K562 (cell line): ENCODE results near the gene EFS. TPM values are rescaled to one million over a fixed set of nuclear protein-coding genes. Genes with fewer than 3 reads are reported as not detected.

Experiments
- ATF2 ChIP-seq: sonication (generic); formaldehyde crosslinking; IDR thresholded peaks from 2 replicates; pipeline ENCODE4 v1.8.1; 2022; ENCODE audit warnings: missing genetic modification reagents
- BACH1 ChIP-seq: fragments of 200-800 bp; sonication (Bioruptor generic); IDR thresholded peaks from 2 replicates; pipeline ENCODE4 v1.6.1; 2016; ENCODE audit warnings: missing genetic modification characterization, missing compliant biosample characterization
- BRD4 ChIP-seq: fragments of 200-600 bp; sonication (generic); IDR thresholded peaks from 2 replicates; pipeline ENCODE4 v1.6.1; 2017; ENCODE audit warnings: inconsistent platforms
- CGGBP1 ChIP-seq: fragments of 250-450 bp; sonication (Bioruptor Pico); IDR thresholded peaks from 2 replicates; pipeline ENCODE4 v1.9.0; 2021; ENCODE audit warnings: mild to moderate bottlenecking
- CUX1 ChIP-seq: fragments of 200-800 bp; sonication (Bioruptor generic); IDR thresholded peaks from 2 replicates; pipeline ENCODE4 v1.6.1; 2016; ENCODE audit warnings: missing genetic modification characterization, missing compliant biosample characterization
- KDM2B ChIP-seq: fragments of 250-450 bp; sonication (Bioruptor Pico); IDR thresholded peaks from 2 replicates; pipeline ENCODE4 v1.8.0; 2021; ENCODE audit warnings: mild to moderate bottlenecking, moderate library complexity
- KLF13 ChIP-seq: fragments of 450-650 bp; IDR thresholded peaks from 2 replicates; pipeline ENCODE4 v1.6.1; 2016; ENCODE audit warnings: missing genetic modification characterization, low read depth, mild to moderate bottlenecking, missing compliant biosample characterization, moderate library complexity, borderline replicate concordance
- KLF6 ChIP-seq: fragments of 250-450 bp; sonication (Bioruptor Pico); IDR thresholded peaks from 2 replicates; pipeline ENCODE4 v1.4.0; 2020; ENCODE audit warnings: mild to moderate bottlenecking, moderate library complexity, borderline replicate concordance
- MCM3 ChIP-seq: fragments of 450-650 bp; IDR thresholded peaks from 2 replicates; pipeline ENCODE4 v1.6.1; 2016
- PKNOX1 ChIP-seq: fragments of 450-650 bp; IDR thresholded peaks from 2 replicates; pipeline ENCODE4 v1.6.1; 2016
- POLR2A ChIP-seq: fragments of 450-650 bp; conservative IDR thresholded peaks from 2 replicates; pipeline ENCODE4 v1.6.1; 2016
- RFX7 ChIP-seq: fragments of 250-450 bp; sonication (Bioruptor Pico); IDR thresholded peaks from 2 replicates; pipeline ENCODE4 v1.5.1; 2021; ENCODE audit warnings: mild to moderate bottlenecking
- SMAD3 ChIP-seq: fragments of 450-650 bp; formaldehyde crosslinking; conservative IDR thresholded peaks from 2 replicates; pipeline ENCODE4 v1.4.0; 2020; ENCODE audit warnings: mild to moderate bottlenecking
- SNIP1 ChIP-seq: fragments of 450-650 bp; IDR thresholded peaks from 2 replicates; pipeline ENCODE4 v1.7.1; 2017; ENCODE audit warnings: low read depth, mild to moderate bottlenecking
- SRF ChIP-seq, 2 experiments: fragments of 250-450, 450-650 bp in 1 of 2; sonication (Bioruptor Pico) in 1 of 2; sonication (generic) in 1 of 2; formaldehyde crosslinking; IDR thresholded peaks; 2 replicates each; pipeline versions ENCODE4 v1.5.0 to v1.5.1; 2020 to 2022; ENCODE audit warnings: mild to moderate bottlenecking in 1 of 2, missing genetic modification reagents in 1 of 2
- TGIF2 ChIP-seq: sonication (generic); formaldehyde crosslinking; IDR thresholded peaks from 2 replicates; pipeline ENCODE4 v1.8.1; 2022; ENCODE audit warnings: mild to moderate bottlenecking, missing genetic modification reagents, moderate library complexity
- UBTF ChIP-seq, 2 experiments: IDR thresholded peaks; 2 replicates each; pipeline ENCODE4 v1.6.1; 2012; ENCODE audit warnings: improper control_type of control experiment in 2 of 2, low read depth in 2 of 2, low read length in 2 of 2, borderline replicate concordance in 1 of 2
- ZNF253 ChIP-seq: fragments of 250-450 bp; sonication (Bioruptor Pico); conservative IDR thresholded peaks from 2 replicates; pipeline ENCODE4 v1.6.1; 2021; ENCODE audit warnings: mild to moderate bottlenecking
- polyA plus RNA-seq, 8 experiments: library from polyadenylated mRNA; depleted of rRNA in 4 of 8; stranded (reverse) in 5 of 8; unstranded in 3 of 8; fragments of >200 nt; fragmentation: Nextera tagmentation in 2 of 8; fragmentation: Illumina TruSeq in 1 of 8; extraction: Ambion mirVana in 2 of 8; extraction: Trizol in 1 of 8; gene quantifications; 2 replicates each; pipeline versions ENCODE4 v1.2.1 to v1.2.3, GENCODE V29; 2011 to 2014; ENCODE audit warnings: inconsistent platforms in 1 of 8, missing spikeins in 1 of 8
- total RNA-seq, 7 experiments: library from RNA; depleted of rRNA in 6 of 7; stranded (reverse); fragments of >200 nt in 6 of 7; fragmentation: Illumina TruSeq in 2 of 7; extraction: Trizol in 2 of 7; gene quantifications; 2 replicates each; pipeline versions ENCODE4 v1.2.1 to v1.2.3, GENCODE V29; 2011 to 2021; ENCODE audit warnings: low replicate concordance in 1 of 7

The EFS gene
- total and polyA plus RNA-seq, 9 of the 15 experiments (the other 6 are each of a cell fraction or from before 2014, with no cell fraction given), result 0.01 to 0.03 TPM; not detected in 7

GRCh38 chr14:23326491-23327332, 38.3 kb downstream of the EFS start (continued):
- TF ChIP-seq CUX1 (CRISPR knock-in tag) (no peak), MCM3 (no peak), CGGBP1 (no peak), TGIF2 (CRISPR knock-in tag) (no peak), ZNF253 (CRISPR knock-in tag) (0 out of 2 replicates have a peak, but pooled peaks have one; percentile 35), SRF (CRISPR knock-in tag; IDR thresholded peaks at IDR 0.05) (no peak), SMAD3 (no peak), KLF13 (tag) (no peak), PKNOX1 (no peak), ATF2 (CRISPR knock-in tag) (no peak), SNIP1 (no peak), RFX7 (no peak), KLF6 (no peak), BACH1 (tag) (no peak), BRD4 (no peak), UBTF (IDR thresholded peaks at IDR 0.05; ENCODE audit: borderline replicate concordance in 1 of 2, low read depth in 2 of 2, low read length in 2 of 2) (no peak), KDM2B (no peak), POLR2A (peak; percentile 68)
